H9 (cell line): ENCODE measurements around the gene PMF1. TPM values are rescaled to one million over a fixed set of nuclear protein-coding genes. Genes with fewer than 3 reads are reported as not detected.

Experiments
- DNase-seq: peaks from one replicate; pipeline ENCODE4 v3.0.0-alpha.2; 2017
- H2AFZ ChIP-seq: one replicate; pipeline ENCODE4 v1.6.1; 2013; ENCODE audit warnings: mild to moderate bottlenecking, low read length, control low read depth, moderate library complexity
- H2AK5ac ChIP-seq: 2 replicates; pipeline ENCODE4 v1.6.1; 2013; ENCODE audit warnings: low read length, control low read depth, mixed read lengths; ENCODE audit not compliant: insufficient read length
- H2BK120ac ChIP-seq: one replicate; pipeline ENCODE4 v1.6.1; 2013; ENCODE audit warnings: low read depth, mild to moderate bottlenecking, low read length, control low read depth, inconsistent platforms; ENCODE audit not compliant: poor library complexity, severe bottlenecking
- H2BK12ac ChIP-seq: 2 replicates; pipeline ENCODE4 v1.6.1; 2013; ENCODE audit warnings: low read length, control low read depth, mixed read lengths, low read depth; ENCODE audit not compliant: insufficient read length
- H2BK15ac ChIP-seq: 2 replicates; pipeline ENCODE4 v1.6.1; 2013; ENCODE audit warnings: low read depth, low read length, control low read depth
- H2BK20ac ChIP-seq: one replicate; pipeline ENCODE4 v1.6.1; 2013; ENCODE audit warnings: low read depth, mild to moderate bottlenecking, low read length, control low read depth, inconsistent platforms; ENCODE audit not compliant: poor library complexity, severe bottlenecking
- H2BK5ac ChIP-seq: 2 replicates; pipeline ENCODE4 v1.6.1; 2013; ENCODE audit warnings: low read length, control low read depth, mixed read lengths; ENCODE audit not compliant: insufficient read length
- H3K14ac ChIP-seq: 2 replicates; pipeline ENCODE4 v1.6.1; 2013; ENCODE audit warnings: low read length, control low read depth; ENCODE audit not compliant: insufficient read depth
- H3K18ac ChIP-seq: 2 replicates; pipeline ENCODE4 v1.6.1; 2013; ENCODE audit warnings: low read depth, mild to moderate bottlenecking, mixed read lengths, low read length, control low read depth; ENCODE audit not compliant: insufficient read length
- H3K23ac ChIP-seq: 2 replicates; pipeline ENCODE4 v1.6.1; 2013; ENCODE audit warnings: low read length, control low read depth, mixed read lengths, low read depth; ENCODE audit not compliant: insufficient read length
- H3K23me2 ChIP-seq: 2 replicates; pipeline ENCODE4 v1.6.1; 2013; ENCODE audit warnings: low read depth, mild to moderate bottlenecking, mixed read lengths, low read length, control low read depth; ENCODE audit not compliant: insufficient read length, poor library complexity, severe bottlenecking
- H3K27ac ChIP-seq: 2 replicates; pipeline ENCODE4 v1.5.1; 2013; ENCODE audit warnings: low read length, control low read depth, mixed read lengths, low read depth; ENCODE audit not compliant: insufficient read length
- H3K27me3 ChIP-seq: 2 replicates; pipeline ENCODE4 v1.6.1; 2013; ENCODE audit warnings: low read length, control low read depth, inconsistent platforms; ENCODE audit not compliant: insufficient read depth
- H3K4ac ChIP-seq: 2 replicates; pipeline ENCODE4 v1.6.1; 2013; ENCODE audit warnings: low read depth, mild to moderate bottlenecking, control low read depth, inconsistent platforms, low read length, moderate library complexity
- H3K4me1 ChIP-seq: 2 replicates; pipeline ENCODE4 v1.6.1; 2013; ENCODE audit warnings: low read length, control low read depth, inconsistent platforms; ENCODE audit not compliant: insufficient read depth
- H3K4me2 ChIP-seq: 2 replicates; pipeline ENCODE4 v1.6.1; 2013; ENCODE audit warnings: low read length, control low read depth, mixed read lengths; ENCODE audit not compliant: insufficient read length, insufficient read depth
- H3K56ac ChIP-seq: 2 replicates; pipeline ENCODE4 v1.6.1; 2013; ENCODE audit warnings: low read depth, mild to moderate bottlenecking, mixed read lengths, low read length, control low read depth; ENCODE audit not compliant: insufficient read length
- H3K79me1 ChIP-seq: 2 replicates; pipeline ENCODE4 v1.6.1; 2013; ENCODE audit warnings: low read depth, mild to moderate bottlenecking, moderate library complexity, low read length, control low read depth, inconsistent platforms; ENCODE audit not compliant: insufficient read depth, poor library complexity, severe bottlenecking
- H3K79me2 ChIP-seq: 2 replicates; pipeline ENCODE4 v1.6.1; 2013; ENCODE audit warnings: low read length, control low read depth, inconsistent platforms; ENCODE audit not compliant: insufficient read depth
- H3K9ac ChIP-seq: 2 replicates; pipeline ENCODE4 v1.6.1; 2013; ENCODE audit warnings: low read length, control low read depth, mixed read lengths; ENCODE audit not compliant: insufficient read length; ENCODE audit errors: extremely low read depth
- H3K9me3 ChIP-seq: one replicate; pipeline ENCODE4 v1.6.1; 2013; ENCODE audit warnings: low read depth, low read length, inconsistent platforms; ENCODE audit not compliant: control insufficient read depth
- H3T11ph ChIP-seq: one replicate; pipeline ENCODE4 v1.6.1; 2013; ENCODE audit warnings: mild to moderate bottlenecking, low read length, control low read depth, inconsistent platforms
- H4K20me1 ChIP-seq: one replicate; pipeline ENCODE4 v1.6.1; 2013; ENCODE audit not compliant: control insufficient read depth, insufficient read length, insufficient read depth
- H4K5ac ChIP-seq: 2 replicates; pipeline ENCODE4 v1.6.1; 2013; ENCODE audit warnings: low read depth, mild to moderate bottlenecking, mixed read lengths, low read length, control low read depth; ENCODE audit not compliant: insufficient read length
- H4K8ac ChIP-seq: replicated peaks from 2 replicates; pipeline ENCODE4 v1.6.1; 2013; ENCODE audit warnings: low read length, control low read depth, mixed read lengths, low read depth; ENCODE audit not compliant: insufficient read length
- H4K91ac ChIP-seq: 2 replicates; pipeline ENCODE4 v1.6.1; 2013; ENCODE audit warnings: low read depth, mild to moderate bottlenecking, moderate library complexity, mixed read lengths, low read length, control low read depth; ENCODE audit not compliant: insufficient read length
- H3K27ac Mint-ChIP-seq, 3 experiments: 2 replicates in 2 of 3; 3 replicates in 1 of 3; pipeline ENCODE4 v1.8.0; 2020 to 2021; ENCODE audit warnings: mixed read lengths in 3 of 3, mild to moderate bottlenecking in 1 of 3, moderate library complexity in 1 of 3
- H3K27me3 Mint-ChIP-seq: 2 replicates; pipeline ENCODE4 v1.8.0; 2021; ENCODE audit warnings: low read depth, mild to moderate bottlenecking, moderate library complexity, mixed read lengths
- H3K36me3 Mint-ChIP-seq, 3 experiments: 2 replicates in 2 of 3; 3 replicates in 1 of 3; pipeline ENCODE4 v1.8.0; 2020 to 2021; ENCODE audit warnings: low read depth in 3 of 3, mixed read lengths in 3 of 3; ENCODE audit not compliant: insufficient read depth in 1 of 3
- H3K4me1 Mint-ChIP-seq, 2 experiments: 2 replicates each; pipeline ENCODE4 v1.8.0; 2020; ENCODE audit warnings: mixed read lengths in 2 of 2
- H3K4me3 Mint-ChIP-seq, 2 experiments: 2 replicates in 1 of 2; 3 replicates in 1 of 2; pipeline ENCODE4 v1.8.0; 2020 to 2021; ENCODE audit warnings: mild to moderate bottlenecking in 2 of 2, mixed read lengths in 2 of 2, moderate library complexity in 1 of 2
- H3K9me3 Mint-ChIP-seq, 2 experiments: 2 replicates in 1 of 2; 3 replicates in 1 of 2; pipeline ENCODE4 v1.8.0; 2020; ENCODE audit warnings: mild to moderate bottlenecking in 2 of 2, mixed read lengths in 2 of 2, moderate library complexity in 1 of 2
- WGBS: extraction: QIAGEN DNeasy Blood & Tissue Kit; methylation state at CpG from one replicate; pipeline ENCODE4 v1.1.7; 2013; ENCODE audit warnings: missing lambda C conversion rate, low lambda C conversion rate, mixed read lengths; ENCODE audit not compliant: insufficient read length; ENCODE audit errors: extremely low coverage; 5-methylcytosine and 5-hydroxymethylcytosine counted together
- total RNA-seq: library from RNA; stranded (reverse); gene quantifications from 2 replicates; pipeline ENCODE4 v1.2.1, GENCODE V29; 2021
- TF ChIP-seq, protein P1 (sequence below): fragments of 200-600 bp; sonication (generic); conservative IDR thresholded peaks from 3 replicates; pipeline ENCODE4 v1.8.0; 2021; ENCODE audit warnings: antibody characterized with exemption, mild to moderate bottlenecking

PMF1 gene
- total RNA-seq, 1 experiment from 2014 or later = 136 TPM

GRCh38 chr1:156233426-156234127 is 20.8 kb downstream of the PMF1 start:
- no peak overlapping the region for H3K4me3 Mint-ChIP-seq
- WGBS = no CpG with 5 or more reads among the region's 5 CpGs
- no peaks in the 10 kb centered on the region for H4K20me1 ChIP-seq

More at GRCh38 chr1:156233426-156234127, 20.8 kb downstream of the PMF1 start:
- H3K27me3 ChIP-seq = no peaks in the 10 kb centered on the region
- H3K79me1 ChIP-seq = no peaks in the 10 kb centered on the region
- no peak overlapping the region for H3K56ac ChIP-seq
- H2AFZ ChIP-seq = no peak overlapping the region
- H3K4me1 ChIP-seq = no peaks in the 10 kb centered on the region
- no peak overlapping the region; a peak in 1 of 7 replicates for H3K27ac Mint-ChIP-seq
- H3K14ac ChIP-seq = no peak overlapping the region
- H3K23me2 ChIP-seq = no peaks in the 10 kb centered on the region
- TF ChIP-seq, protein P1, sequence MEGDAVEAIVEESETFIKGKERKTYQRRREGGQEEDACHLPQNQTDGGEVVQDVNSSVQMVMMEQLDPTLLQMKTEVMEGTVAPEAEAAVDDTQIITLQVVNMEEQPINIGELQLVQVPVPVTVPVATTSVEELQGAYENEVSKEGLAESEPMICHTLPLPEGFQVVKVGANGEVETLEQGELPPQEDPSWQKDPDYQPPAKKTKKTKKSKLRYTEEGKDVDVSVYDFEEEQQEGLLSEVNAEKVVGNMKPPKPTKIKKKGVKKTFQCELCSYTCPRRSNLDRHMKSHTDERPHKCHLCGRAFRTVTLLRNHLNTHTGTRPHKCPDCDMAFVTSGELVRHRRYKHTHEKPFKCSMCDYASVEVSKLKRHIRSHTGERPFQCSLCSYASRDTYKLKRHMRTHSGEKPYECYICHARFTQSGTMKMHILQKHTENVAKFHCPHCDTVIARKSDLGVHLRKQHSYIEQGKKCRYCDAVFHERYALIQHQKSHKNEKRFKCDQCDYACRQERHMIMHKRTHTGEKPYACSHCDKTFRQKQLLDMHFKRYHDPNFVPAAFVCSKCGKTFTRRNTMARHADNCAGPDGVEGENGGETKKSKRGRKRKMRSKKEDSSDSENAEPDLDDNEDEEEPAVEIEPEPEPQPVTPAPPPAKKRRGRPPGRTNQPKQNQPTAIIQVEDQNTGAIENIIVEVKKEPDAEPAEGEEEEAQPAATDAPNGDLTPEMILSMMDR = no peak
- no peak overlapping the region for H2BK5ac ChIP-seq
- H3K79me2 ChIP-seq = no peaks in the 10 kb centered on the region
- no peak overlapping the region for H2BK15ac ChIP-seq
- H2BK120ac ChIP-seq = no peak overlapping the region
- no peak for DNase-seq
- H3K27me3 Mint-ChIP-seq = no peaks in the 10 kb centered on the region
- no peak overlapping the region for H3K23ac ChIP-seq
- H2BK12ac ChIP-seq = no peak overlapping the region
- no peak overlapping the region for H3K4me2 ChIP-seq
- H2AK5ac ChIP-seq = no peak overlapping the region
- no peaks in the 10 kb centered on the region for H3K4me1 Mint-ChIP-seq
- H3K9me3 ChIP-seq = no peaks in the 10 kb centered on the region
- no peaks in the 10 kb centered on the region for H3K9me3 Mint-ChIP-seq
- no peak overlapping the region for H3T11ph ChIP-seq
- H3K27ac ChIP-seq = no peak overlapping the region
- no peak overlapping the region for H4K91ac ChIP-seq
- no peak overlapping the region for H3K9ac ChIP-seq
- H3K18ac ChIP-seq = no peak overlapping the region
- H2BK20ac ChIP-seq = no peak overlapping the region
- no peak overlapping the region for H4K5ac ChIP-seq
- no peak overlapping the region for H3K4ac ChIP-seq
- no peak overlapping the region for H4K8ac ChIP-seq
- peaks cover 26 to 68% (median 65%) of the 10 kb centered on the region in 3 experiments; a peak in 6 of 7 replicates for H3K36me3 Mint-ChIP-seq
